Spleen (tissue), 7 donors: ENCODE results near the gene COL5A1.

Experiments used
- CTCF ChIP-seq, 11 experiments: fragments of 200-600 bp in 7 of 11; fragments of 450-650 bp in 4 of 11; sonication (generic) in 4 of 11; IDR thresholded peaks in 8 of 11; conservative IDR thresholded peaks in 3 of 11; 1 replicate in 7 of 11; 2 replicates in 4 of 11; pipeline versions ENCODE4 v1.4.0 to v1.8.0; 2016 to 2021; ENCODE audit warnings: antibody characterized with exemption in 11 of 11, inconsistent platforms in 4 of 11, mild to moderate bottlenecking in 1 of 11
- POLR2A ChIP-seq, 3 donors: fragments of 450-650 bp; IDR thresholded peaks; one replicate each; pipeline ENCODE4 v1.5.1; 2017; ENCODE audit warnings: antibody characterized with exemption in 3 of 3, mild to moderate bottlenecking in 1 of 3
- POLR2AphosphoS5 ChIP-seq, 3 donors: sonication (generic); formaldehyde crosslinking; IDR thresholded peaks; one replicate each; pipeline ENCODE4 v1.5.1; 2017; ENCODE audit warnings: antibody characterized with exemption in 3 of 3
- donor health status: DM: no; HTN: no; CAD: no; lungs with moderate emphysema.
- donor health status: DM: no; HTN: no; CAD: no.
- donor health status: DM: no; HTN: no; CAD: no.

GRCh38 chr9:134766587-134766986 is 125.0 kb downstream of the COL5A1 start:
- TF ChIP-seq CTCF (IDR thresholded peaks at IDR 0.05 in 8 of 11, conservative IDR thresholded peaks at IDR 0.05 in 3 of 11), result no peak
- TF ChIP-seq POLR2AphosphoS5 (IDR thresholded peaks at IDR 0.05), result no peak
- TF ChIP-seq POLR2A (IDR thresholded peaks at IDR 0.05), result no peak
